ENCODE measurements around the gene TMC1.

The TMC1 gene

GRCh38 chr9:72589667-72590521 lies 68.5 kb downstream of the TMC1 start:
- Histone ChIP-seq H3K4me1 (no peaks in the 10 kb centered on the region), H3K36me3 (ENCODE audit: control insufficient read depth, insufficient read depth, low read length) (no peaks in the 10 kb centered on the region), H3K79me2 (no peaks in the 10 kb centered on the region), H3K9me3 (ENCODE audit: control insufficient read depth, low read length) (no peaks in the 10 kb centered on the region), H3K27ac (no peak overlapping the region), H3K27me3 (ENCODE audit: control insufficient read depth, insufficient read depth, low read length) (no peaks in the 10 kb centered on the region), H3K4me3 (ENCODE audit: low read depth, low read length) (no peak overlapping the region), H3K4me2 (ENCODE audit: low read length) (no peak overlapping the region), H2AFZ (no peak overlapping the region), H3K9ac (no peak overlapping the region)
- TF ChIP-seq CTCF (IDR thresholded peaks at IDR 0.05): no peak

GRCh38 chr9:72590824-72591223 lies 69.4 kb downstream of the TMC1 start:
- Histone ChIP-seq H3K27ac (no peak overlapping the region), H3K4me1 (no peaks in the 10 kb centered on the region), H3K9ac (no peak overlapping the region), H3K36me3 (ENCODE audit: control insufficient read depth, insufficient read depth, low read length) (no peaks in the 10 kb centered on the region), H3K4me3 (ENCODE audit: low read depth, low read length) (no peak overlapping the region), H2AFZ (no peak overlapping the region), H3K9me3 (ENCODE audit: control insufficient read depth, low read length) (no peaks in the 10 kb centered on the region), H3K79me2 (no peaks in the 10 kb centered on the region), H3K27me3 (ENCODE audit: control insufficient read depth, insufficient read depth, low read length) (no peaks in the 10 kb centered on the region), H3K4me2 (ENCODE audit: low read length) (no peak overlapping the region)
- TF ChIP-seq CTCF (IDR thresholded peaks at IDR 0.05): no peak

- no peak overlapping the region for H3K27ac ChIP-seq
- no peak overlapping the region for H3K9ac ChIP-seq
- H3K36me3 ChIP-seq (ENCODE audit: control insufficient read depth, insufficient read depth, low read length): no peaks in the 10 kb centered on the region
- no peak overlapping the region for H3K4me3 ChIP-seq (ENCODE audit: low read depth, low read length)
- no peak overlapping the region for H2AFZ ChIP-seq
- H3K4me2 ChIP-seq (ENCODE audit: low read length): no peak overlapping the region
- no peaks in the 10 kb centered on the region for H3K27me3 ChIP-seq (ENCODE audit: control insufficient read depth, insufficient read depth, low read length)
- no peaks in the 10 kb centered on the region for H3K79me2 ChIP-seq
- TF ChIP-seq CTCF (IDR thresholded peaks at IDR 0.05): peak; percentile 75
- no peaks in the 10 kb centered on the region for H3K9me3 ChIP-seq (ENCODE audit: control insufficient read depth, low read length)
- no peaks in the 10 kb centered on the region for H3K4me1 ChIP-seq
These were observed 71.3 kb downstream of the TMC1 start for GRCh38 chr9:72592502-72593403.

GRCh38 chr9:72596451-72597180 lies 75.2 kb downstream of the TMC1 start:
- H3K27ac ChIP-seq: no peak overlapping the region
- no peak for TF ChIP-seq CTCF (IDR thresholded peaks at IDR 0.05)

More at GRCh38 chr9:72596451-72597180, 75.2 kb downstream of the TMC1 start:
- no peaks in the 10 kb centered on the region for H3K36me3 ChIP-seq (ENCODE audit: control insufficient read depth, insufficient read depth, low read length)
- H3K27me3 ChIP-seq (ENCODE audit: control insufficient read depth, insufficient read depth, low read length): no peaks in the 10 kb centered on the region
- no peaks in the 10 kb centered on the region for H3K4me1 ChIP-seq
- H3K9ac ChIP-seq: no peak overlapping the region
- H2AFZ ChIP-seq: no peak overlapping the region
- no peaks in the 10 kb centered on the region for H3K79me2 ChIP-seq
- no peaks in the 10 kb centered on the region for H3K9me3 ChIP-seq (ENCODE audit: control insufficient read depth, low read length)
- no peak overlapping the region for H3K4me3 ChIP-seq (ENCODE audit: low read depth, low read length)
- H3K4me2 ChIP-seq (ENCODE audit: low read length): no peak overlapping the region

All from parathyroid adenoma (tissue), 2 donors.